Head of caudate nucleus (tissue), 42 donors: ENCODE results near the gene TMPRSS13.
A peak's percentile ranks its signal among the peaks of the same experiment; 100 is the strongest.

Source experiments
- DNase-seq, 42 donors: peaks; one replicate each; pipeline versions ENCODE4 v3.0.0 to v3.0.0-alpha.2; 2020 to 2021; ENCODE audit warnings: mixed read lengths in 7 of 42
- intact Hi-C: fragments of 100-400 bp; cut with DNase I; formaldehyde crosslinking; loops from one replicate; pipeline ENCODE4 v1.15.0; 2022

TMPRSS13 gene

GRCh38 chr11:117851106-117851505 lies 78.1 kb downstream of the TMPRSS13 start:
- intact Hi-C loops = no loop called here
- peak in 9 of 42 donors; percentile 0 to 29 (median 6) for DNase-seq
